SKM-1 (cell line): ENCODE measurements around the gene HPS4.

ENCODE experiments used
- DNase-seq: peaks from one replicate; lab custom pipeline; 2025; ENCODE audit not compliant: unreplicated experiment; lab: John Stamatoyannopoulos, UW

Gene HPS4

DNA sequence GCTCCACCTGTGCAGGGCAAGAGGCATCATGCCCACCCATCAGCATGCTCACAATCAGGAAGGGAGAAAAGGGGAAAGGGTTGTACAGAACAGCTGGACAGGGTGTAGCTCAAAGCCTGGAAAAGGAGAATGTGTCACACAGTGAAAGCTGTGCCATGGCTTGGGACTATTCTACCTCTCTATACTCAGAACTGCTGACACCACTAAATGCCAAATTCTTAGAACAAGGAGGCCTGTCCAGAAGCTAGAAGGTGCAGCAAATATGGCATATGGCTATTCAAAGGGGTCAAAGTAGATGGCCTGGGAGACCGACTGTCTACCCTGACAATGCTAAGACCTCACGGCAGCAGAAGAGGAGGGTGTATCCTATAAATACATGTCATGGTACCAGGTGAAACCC, 12.8 kb downstream of the HPS4 start:
- DNase-seq, result no peak

DNA sequence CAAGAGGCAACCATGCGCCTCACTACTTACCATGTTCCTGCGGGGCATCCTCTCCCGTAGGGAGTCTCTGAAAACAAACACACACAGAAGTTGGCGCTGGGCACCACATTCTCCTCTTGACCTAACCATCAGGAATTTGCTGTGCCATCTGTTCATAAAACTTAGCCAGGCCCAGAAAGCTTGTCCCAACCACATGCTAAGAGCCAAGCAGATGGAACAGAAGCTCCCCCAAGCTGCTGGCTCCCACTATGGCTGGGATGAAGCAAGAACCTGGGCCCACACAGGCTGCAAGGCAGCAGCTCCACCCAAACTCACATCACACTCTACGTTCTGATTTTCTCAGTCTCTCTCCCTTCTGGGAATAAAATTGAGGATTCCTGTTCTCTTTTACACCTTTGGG, 17.4 kb downstream of the HPS4 start:
- DNase-seq, result no peak

- DNase-seq, result no peak
Measured at GRCh38 chr22:26464312-26464711, 19.3 kb downstream of the HPS4 start.

- no peak for DNase-seq
Measured at GRCh38 chr22:26463688-26464087, 19.9 kb downstream of the HPS4 start.

DNA sequence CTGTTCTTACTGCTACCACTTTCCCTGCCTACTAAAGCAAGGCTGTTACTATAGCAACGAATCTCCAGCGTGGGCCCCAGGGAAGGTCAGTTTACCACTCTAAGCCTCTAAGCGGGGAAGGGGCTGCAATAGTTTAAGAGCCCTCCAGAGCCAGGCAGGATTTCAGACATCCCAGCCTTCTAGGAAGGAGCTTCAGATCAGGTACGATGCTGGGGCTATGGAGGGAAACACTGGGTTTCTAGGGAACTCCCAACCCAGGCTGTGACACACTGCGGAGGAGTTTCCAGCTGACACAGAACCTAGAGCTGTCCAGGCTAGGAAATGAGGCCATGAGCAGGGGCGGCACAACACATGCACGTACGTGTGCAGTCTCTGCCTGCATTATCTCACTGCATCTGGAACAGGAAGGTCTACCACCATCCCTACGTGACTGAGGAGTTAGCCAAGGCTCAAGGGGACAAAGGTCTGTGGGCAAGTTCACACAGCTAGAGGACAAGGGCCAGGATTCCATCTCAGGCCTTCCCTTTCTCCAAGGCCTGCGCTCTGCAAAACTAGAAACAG, 20.4 kb downstream of the HPS4 start:
- DNase-seq, result no peak

DNA sequence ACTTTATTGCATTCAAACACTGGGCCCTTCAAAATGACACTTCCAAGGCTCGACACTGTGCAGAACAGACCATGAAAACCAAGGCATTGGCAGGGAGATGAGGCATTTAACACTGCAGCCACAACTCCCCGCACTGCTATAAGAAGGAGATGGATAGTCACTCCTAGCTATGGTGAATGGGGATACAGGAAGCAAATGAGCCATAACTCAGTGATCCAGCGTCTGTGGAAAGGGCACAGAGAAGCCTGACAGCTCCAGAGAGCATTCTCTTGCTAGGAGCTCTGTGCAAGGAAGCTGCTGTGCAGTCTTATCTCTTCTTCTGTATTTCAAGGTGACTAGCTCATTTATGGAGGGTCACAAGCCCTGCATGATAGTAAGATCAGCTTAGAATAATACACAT, 20.9 kb downstream of the HPS4 start:
- no peak for DNase-seq

- DNase-seq, result no peak
Measured at GRCh38 chr22:26462051-26462450, 21.5 kb downstream of the HPS4 start.

- no peak for DNase-seq
Measured at GRCh38 chr22:26461188-26461810, 22.3 kb downstream of the HPS4 start.

DNA sequence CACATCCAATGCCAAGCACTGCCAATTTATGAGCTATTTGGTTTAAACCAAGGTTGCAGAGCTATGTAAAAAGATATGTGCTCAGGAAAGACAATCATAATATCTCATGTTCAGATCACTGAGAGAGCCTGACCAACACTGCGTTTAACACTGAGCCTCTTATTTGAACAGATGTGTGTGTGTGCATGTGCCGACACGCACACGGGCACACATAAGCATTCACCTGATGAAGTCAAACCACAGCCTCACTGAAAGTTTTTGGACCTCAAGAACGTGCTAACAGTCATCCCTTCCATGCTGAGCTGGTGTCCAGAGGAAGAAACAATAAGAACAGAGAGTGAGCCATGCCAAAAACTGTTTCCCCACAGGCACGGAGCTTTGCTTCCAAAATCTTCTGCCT, 23.4 kb downstream of the HPS4 start:
- no peak for DNase-seq

DNA sequence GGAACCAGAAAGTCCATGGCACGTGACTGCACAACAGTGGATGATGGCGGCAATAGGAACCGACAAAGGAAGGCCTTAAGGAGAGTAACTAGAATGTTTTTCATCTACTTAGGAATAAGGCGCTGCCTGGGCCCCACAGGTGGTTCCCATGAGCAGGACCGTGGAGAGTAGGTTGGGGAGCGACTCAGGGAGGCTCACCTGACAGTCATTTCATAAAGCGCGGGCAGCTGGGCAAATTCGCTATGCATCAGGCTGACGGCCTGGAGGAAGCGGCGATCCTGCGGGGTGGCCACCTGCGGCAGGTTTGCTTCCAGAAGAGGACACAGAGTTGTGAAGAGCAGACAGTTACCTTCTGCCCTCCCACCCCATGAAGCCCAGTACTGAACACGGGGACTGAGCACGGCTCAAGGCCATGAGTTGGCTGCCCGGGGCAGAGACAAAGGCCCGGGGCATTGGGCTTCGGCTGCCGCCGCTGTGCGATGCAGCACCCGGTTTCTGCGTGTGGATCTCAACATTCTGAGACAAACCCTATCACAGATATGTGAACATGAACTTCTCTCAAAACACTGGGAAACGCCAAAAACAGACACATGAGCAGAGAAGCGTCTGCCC, 25.8 kb downstream of the HPS4 start:
- no peak for DNase-seq

DNA sequence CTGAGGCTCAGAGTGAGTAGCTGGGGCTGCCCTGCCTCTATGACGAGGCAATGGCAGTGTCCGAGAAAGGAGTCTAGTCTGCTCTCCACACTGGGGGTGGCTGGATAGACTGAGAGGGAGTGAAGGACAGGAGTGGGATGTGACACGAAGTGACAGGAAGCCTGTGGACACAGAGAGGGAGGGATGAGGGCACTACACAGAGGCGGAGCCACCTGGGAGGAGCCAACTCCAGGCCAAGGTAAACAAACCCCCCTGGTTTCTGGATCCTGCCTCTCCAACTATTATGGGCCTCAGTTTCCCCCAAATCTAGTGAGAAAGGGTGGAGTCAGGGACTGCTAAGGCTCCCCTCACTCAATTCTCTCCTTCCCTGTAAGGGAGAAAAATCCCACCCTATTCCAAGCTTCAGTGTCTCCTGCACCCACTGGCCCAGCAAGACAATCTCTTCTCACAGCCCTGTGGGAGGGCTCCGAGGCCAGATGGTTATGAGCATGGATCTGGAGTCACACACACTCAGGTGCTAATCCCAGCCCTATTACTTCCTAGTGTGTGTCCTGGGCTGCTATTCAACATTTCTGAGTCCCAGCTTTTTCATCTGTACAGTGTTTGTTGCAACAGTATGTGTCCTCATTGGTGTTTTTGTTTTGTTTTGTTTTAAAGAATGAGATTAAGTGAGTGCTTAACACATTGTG, 29.6 kb downstream of the HPS4 start:
- DNase-seq, result no peak

DNA sequence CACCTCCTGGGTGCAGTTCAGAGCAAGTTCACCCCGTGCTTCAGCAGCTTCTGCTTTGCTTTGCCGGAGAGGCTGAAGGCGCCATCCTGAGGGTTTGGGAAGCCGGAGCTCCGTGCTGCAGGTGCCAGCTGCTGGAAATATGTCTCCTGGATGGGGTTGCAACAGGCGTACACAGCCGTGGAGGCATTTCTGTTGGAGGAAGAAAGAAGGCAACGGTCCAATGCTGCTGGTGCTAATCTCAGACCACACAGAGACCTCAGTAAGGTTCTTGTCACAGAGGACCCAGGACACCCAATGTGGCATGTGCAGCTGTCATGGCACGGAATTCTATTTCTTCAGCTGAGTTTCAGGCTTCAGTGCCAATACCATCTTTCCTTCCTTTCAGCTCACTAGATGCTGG, 30.4 kb downstream of the HPS4 start:
- DNase-seq, result no peak

DNA sequence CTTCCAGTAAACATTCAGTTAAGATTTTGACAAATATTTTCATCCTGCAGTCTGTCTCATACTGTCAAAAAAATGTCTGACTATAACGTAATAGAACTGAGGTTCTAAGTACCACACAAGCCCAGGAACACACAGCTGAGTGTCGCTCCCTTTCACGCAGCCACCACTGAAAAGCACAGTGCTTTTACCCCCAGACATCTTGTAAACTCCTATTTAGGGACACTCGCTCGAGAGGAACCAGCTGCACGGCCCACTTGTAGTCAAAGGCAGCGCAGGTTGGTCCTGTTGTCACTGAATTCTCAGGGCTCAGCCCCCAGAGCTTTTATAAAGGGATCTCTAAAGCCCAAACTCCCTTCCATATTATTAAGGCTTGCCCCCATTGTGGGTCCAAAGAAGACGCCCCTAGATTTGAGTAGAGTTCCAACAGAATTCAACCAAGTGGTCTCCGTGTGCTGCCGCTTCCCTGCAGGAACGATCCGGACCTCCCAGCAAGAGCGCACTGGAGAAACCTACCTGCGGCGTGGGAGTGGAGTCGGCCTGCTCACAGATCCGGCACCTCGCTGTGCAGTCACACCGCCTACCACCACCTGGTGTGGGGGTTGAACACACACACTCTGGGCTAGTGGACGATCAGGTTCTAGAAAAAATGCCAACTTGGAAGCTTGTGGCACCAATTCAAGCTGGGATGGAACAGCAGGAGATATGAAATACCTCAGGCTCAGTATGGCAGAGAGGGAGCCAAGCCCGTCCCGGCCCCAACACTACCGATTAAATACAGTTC, 31.2 kb downstream of the HPS4 start:
- no peak for DNase-seq

DNA sequence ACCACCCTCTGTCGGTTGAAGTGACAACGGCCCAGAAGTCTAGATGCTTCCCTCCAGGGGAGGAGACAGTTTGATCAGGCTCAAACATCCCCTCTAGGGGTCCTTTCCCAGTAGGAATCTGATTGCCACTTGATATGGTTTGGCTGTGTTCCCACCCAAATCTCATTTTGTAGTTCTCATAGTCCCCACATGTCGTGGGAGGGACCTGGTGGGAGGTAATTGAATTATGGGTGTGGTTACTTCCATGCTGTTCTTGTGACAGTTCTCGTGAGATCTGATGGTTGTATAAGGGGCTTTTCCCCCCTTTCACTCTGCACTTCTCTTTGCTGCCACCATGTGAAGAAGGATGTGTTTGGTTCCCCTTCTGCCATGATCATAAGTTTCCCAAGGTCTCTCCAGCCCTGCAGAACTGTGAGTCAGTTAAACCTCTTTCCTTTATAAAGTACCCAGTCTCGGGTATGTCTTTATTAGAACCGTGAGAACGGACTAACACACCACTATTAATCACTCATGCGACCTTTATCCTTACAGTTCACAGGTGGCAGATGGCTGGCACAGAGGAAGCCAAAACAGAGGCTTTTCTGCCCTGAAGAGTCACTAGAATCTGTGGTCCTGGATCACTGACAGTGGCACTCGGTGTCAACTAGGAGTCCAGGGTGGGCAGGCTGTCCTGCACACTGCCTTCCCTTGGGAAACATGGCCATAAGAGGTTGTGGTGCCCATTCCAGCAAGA, 33.0 kb downstream of the HPS4 start:
- DNase-seq, result no peak

DNA sequence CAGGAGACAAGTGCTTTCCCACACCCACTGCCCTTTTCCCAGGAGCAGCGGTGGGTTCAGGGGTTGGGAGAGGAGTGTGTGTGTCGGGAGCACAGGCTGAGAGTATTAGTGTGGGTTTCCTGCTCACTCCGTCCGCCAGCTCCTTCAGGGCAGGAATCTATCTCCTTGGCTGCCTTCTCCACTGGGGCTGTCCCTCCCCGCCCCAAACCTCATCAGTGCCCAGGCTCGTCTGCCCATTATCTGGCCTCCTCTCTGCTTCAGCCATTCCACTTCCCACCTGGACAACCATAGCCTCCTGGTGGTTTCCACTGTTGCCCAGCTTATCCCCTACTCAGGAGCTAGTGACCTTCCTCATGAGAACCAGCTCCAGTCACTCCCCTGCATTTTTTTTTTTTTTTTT, 34.6 kb downstream of the HPS4 start:
- no peak for DNase-seq

DNA sequence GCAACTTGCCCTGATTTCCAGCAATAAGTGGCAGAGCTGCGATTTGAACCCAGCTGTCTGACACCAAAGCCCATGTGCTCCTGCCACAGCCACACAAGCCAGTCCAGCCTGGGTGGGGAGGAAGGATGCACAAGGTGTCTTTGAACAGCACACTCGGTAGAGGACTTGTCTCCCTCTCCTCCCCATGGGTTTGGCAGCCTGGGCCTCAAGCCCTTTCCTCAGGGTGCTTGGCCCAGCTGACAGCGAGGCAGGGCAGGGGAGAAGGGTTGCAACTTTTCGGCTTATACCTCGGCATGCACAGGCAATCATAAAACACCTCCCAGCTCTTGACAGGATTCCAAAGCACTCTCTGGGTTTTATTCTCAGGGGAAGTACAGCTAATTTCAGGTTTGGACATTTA, 35.2 kb downstream of the HPS4 start:
- DNase-seq, result no peak

DNA sequence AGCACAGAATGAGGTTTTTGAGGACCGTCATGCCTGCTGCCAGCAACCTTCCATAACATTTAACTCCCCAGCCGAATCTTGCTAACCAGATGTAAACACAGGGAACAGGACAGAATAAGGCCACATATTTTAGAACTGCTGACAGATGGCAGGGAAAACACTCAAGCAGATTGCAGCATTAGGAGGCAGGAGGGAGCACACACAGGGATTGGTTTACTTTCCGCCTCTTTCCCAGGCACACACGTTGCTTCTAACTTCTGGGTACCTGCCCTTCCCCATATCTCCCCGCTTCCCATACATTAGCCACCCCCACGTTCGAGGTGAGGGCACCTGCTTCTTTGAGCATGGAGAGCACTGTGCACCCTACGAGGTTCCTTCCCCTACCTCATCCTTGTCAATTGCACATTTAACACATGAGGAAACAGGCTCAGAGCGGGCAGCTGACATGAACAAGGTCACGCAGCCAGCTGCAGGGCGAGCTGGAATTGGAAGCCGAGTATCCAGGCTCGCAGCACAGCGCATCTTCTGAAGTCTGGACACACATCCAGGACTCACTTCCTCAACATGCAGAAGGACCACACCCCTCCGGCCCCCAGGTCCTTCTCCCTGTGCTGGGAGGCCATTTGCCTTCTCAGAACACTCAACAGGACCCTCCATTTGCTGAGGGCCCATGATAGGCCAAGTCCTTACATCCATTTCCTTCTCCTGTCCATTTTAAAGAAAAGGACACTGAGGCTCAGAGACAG, 35.8 kb downstream of the HPS4 start:
- no peak for DNase-seq

- no peak for DNase-seq
Measured at GRCh38 chr22:26446808-26447515, 36.6 kb downstream of the HPS4 start.

GRCh38 chr22:26445577-26446275, 37.9 kb downstream of the HPS4 start:
- DNase-seq, result no peak
